Hematopoietic multipotent progenitor cell treated with erythropoietin and hydrocortisone succinate and interleukin-3 and kit ligand, for 17 days (in vitro differentiated cells): ENCODE measurements around the gene DMD.

Source experiments
- DNase-seq: peaks from one replicate; pipeline ENCODE4 v3.0.0-alpha.2; 2015; ENCODE audit warnings: low spot score

The DMD gene

DNA sequence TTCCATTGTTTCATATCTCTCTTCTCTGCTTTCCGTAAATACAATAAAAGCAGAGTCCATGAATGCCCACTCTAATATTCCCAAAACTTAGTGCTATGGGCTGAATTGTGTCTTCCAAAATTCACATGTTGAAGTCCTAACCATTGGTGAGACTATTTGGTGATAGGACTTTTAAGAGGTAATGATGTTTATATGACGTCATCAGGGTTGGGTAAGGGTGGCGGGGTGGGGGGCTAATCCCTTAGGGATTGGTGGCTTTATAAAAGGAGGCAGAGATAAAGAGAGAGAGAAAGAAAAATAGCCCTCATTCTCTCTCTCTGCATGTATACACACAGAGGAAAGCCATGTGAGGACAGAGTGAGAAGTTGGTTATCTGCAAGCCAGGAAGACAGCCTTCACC lies 722.2 kb downstream of the DMD start:
- no peak for DNase-seq

- no peak for DNase-seq
These were observed 727.7 kb downstream of the DMD start for GRCh38 chrX:32483534-32484136.

- no peak for DNase-seq
These were observed 731.3 kb downstream of the DMD start for GRCh38 chrX:32480019-32480418.

DNA sequence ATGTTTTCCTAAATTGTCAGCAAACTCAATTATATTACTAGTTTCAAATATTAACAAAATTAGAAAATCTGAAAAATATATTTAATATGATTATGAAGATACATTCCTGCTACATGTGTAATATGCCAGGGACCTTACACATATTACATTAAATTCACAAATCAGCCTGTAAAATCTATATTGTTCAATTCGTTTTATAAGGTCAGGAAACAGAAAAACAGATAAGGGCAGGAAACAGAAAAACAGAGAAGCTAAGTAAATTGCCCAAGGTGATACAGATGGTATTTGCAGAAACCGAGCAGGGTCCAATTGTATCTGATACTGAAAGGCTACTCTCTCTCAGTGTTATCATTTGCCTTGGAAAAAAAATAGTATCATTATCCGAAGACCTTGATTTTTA lies 739.0 kb downstream of the DMD start:
- no peak for DNase-seq

DNA sequence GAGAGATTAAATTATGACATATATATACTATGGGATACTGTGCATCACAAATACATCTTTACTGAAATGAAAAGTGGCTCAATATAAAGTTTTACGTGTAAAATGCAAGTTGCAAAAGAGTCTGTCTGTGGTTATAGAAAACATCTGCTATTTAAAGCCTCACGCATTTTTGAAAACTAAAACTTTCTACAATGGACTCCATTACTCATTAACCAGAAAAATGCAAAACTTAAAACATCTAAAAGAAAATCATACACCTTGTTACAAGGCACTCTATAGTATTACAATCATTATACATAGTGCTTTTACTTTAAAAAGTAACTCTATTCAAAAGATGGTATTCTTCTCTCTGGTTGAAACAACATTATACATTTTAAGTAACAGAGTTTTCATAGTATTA lies 755.6 kb downstream of the DMD start:
- no peak for DNase-seq

GRCh38 chrX:32451954-32452695 lies 759.2 kb downstream of the DMD start:
- DNase-seq: no peak

DNA sequence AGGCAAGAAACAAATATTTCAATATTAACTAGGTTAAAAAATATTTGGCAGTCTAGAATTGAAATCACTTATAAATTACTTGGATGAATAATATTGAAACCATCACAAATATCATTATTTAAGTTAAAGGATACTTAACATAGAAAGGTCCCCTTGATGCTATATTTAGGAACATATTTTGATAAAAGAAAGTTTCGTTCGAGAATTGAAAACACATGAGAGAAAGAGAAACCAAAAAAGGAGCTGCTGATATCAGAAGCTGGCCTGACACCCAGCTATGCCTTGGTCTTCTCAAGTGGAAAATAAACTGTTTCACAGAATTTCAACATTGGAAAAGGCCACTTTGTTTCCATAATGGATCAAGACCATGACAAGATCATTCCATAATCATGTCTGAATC lies 762.4 kb downstream of the DMD start:
- DNase-seq: no peak

DNA sequence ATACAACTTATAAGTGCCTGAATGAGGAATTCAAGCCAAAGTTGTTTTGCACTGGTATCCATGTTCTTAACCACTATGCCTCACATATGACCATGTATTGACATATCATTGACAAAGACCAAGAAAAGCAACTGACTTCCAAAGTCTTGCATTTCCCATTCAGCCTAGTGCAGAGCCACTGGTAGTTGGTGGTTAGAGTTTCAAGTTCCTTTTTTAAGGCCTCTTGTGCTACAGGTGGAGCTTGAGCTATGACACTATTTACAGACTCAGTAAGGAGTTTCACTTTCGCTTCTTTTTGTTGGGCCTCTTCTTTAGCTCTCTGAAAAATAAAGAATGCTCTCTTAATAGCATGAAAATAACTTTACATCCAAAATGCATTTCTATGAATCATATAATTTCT lies 763.0 kb downstream of the DMD start:
- DNase-seq: no peak

DNA sequence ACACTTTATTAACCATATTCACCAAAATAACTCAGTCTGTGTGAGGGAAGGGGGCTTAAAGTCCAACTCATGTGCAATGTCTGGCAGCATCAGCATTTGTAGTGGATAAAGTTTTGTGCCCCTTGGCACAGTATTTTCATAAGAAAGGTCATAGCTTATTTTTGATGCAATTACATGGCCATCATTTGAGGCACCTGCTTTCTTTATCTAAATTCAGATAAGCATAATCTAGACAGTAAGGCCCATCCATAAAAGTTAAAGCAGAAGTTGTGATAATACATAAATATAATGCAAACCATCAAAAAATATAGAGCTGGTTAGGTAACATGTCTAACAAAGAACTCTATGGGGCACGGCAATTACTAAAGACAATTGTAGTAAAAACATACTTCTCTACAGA lies 763.7 kb downstream of the DMD start:
- no peak for DNase-seq

DNA sequence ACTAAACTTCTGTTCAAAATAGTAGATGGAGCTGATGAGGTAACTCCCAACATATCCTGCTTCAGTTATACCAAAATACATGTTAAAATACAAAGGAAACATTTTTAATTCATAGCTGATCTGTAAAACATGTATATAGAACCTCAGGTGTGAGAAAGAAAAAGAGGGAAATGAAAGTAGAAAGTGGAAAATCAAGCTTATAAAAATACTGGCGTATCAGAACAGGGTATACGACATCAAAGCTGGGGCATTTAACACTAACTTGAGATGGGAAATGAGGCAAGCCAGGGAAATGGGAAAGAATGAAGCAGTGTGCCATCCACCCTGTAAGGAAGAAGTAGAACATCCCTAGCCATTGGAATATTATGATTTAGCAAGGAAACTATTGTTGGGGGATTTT lies 767.5 kb downstream of the DMD start:
- no peak for DNase-seq

- DNase-seq: no peak
These were observed 790.1 kb downstream of the DMD start for GRCh38 chrX:32421266-32421665.

- DNase-seq: no peak
These were observed 803.0 kb downstream of the DMD start for GRCh38 chrX:32408389-32408788.

DNA sequence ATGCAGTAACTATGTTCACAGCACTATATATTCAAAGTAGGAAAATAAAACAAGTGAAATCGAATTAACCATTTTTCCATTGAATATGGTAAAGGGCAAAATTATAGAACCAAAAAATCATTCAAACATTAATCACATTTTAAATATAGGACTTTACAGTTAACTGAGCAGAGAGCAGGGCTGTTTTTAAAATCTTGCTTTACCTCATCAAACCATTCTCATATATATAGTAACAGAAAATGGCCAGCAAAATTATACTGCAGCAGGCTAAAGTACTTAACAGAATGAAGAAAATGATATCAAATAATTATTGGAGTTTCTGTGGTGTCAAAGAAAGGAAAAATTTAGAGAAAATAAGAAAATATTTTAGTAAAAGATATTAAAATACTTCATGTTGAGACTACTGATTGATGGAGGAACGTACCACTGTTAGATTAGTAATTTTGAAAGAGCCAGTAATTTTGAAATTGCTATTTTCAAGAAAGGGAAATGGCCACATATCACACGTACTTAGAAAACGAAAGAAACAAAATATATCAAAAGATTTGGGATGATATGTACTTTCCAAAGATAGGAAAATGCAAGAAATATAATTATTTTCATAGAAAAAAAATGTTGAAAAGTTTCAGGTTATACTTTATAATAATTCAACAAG lies 813.7 kb downstream of the DMD start:
- no peak for DNase-seq

DNA sequence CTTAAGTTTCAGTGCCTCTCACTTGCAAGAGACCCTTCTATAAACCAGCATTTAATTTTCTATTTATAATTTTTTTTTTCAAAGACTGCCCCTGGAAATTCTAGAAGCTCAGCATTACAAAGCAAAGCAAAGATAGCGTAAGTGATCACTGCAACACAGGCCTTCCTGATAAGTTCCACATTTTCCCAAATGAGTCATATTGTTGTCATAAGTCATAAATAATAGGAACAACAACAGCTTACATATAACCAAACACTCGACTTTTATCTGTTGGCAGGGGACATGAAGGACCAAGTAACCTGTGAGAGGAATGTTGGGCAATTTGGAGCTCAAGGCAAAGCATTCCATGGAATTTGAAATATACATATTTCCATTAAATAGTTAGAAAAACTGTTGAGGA lies 815.5 kb downstream of the DMD start:
- DNase-seq: no peak

- no peak for DNase-seq
These were observed 818.7 kb downstream of the DMD start for GRCh38 chrX:32392655-32393054.

DNA sequence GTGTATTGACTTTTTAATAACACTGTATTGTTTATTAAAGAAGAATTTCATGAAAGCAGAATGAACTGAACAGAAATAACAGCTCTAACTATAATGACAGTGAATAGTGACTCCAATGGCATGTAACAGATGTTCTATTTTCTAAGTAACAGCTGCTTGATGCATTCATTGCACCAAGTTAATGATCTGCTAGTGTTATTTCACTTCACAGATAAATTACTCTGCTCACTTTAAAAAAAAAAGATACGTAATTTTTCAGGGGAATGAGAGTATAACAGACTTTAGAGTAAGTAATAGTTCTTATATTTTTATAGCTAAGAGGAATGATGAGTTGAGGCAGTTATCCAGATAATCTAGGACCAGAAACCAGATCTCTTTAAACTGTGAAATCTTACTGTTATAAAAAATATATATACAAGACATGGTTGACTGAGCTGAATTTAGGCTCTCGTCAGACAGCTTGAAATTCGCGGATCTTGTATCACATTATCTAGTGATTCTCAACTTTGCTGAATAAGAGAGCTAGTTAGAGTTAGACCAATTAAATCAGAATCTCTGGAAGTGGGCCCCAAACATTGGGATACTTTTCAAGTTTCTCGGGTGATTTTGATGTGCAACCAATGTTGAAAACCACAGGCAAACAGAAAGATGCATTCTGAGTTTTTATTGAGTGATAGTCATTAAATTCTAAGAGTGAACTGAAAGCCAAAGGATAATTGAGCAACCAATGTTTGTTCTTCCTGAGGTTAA lies 840.7 kb downstream of the DMD start:
- no peak for DNase-seq

DNA sequence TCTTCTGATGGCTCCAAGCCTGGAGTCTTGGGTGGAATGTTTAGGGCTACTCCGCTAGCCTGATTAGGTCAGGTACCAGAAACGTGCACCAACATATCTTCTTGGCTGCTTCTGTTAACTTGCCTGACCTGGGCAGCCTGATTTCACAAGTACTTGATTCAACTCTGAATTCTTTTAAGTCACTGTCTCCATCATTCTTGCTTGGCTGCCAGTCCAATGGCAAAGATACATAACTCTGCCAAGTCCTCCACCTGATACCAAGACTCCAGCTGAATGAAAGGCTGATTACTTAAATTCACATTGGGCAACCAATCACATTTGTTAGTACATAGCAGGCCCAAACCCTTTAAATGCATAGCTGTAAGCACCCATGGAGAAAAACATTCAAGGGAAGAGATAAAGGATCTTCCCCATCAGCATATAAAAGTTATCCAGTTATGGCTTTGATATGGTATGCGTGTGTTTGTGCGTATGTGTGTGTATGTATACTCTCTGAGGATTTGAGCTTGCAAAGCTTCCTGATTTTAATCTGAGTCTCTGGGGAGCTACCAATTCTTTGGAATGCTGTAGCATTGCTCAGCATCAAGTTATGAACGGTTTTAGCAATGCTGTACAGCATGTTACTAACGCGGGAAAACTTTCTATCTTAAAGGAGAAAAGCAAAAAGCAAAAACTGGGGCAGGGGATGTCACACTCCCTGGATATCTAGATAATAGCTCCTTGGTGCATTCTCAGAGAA lies 917.2 kb downstream of the DMD start:
- DNase-seq: no peak

- DNase-seq: no peak
These were observed 922.0 kb downstream of the DMD start for GRCh38 chrX:32289356-32289755.

- DNase-seq: no peak
These were observed 929.5 kb downstream of the DMD start for GRCh38 chrX:32281853-32282252.

DNA sequence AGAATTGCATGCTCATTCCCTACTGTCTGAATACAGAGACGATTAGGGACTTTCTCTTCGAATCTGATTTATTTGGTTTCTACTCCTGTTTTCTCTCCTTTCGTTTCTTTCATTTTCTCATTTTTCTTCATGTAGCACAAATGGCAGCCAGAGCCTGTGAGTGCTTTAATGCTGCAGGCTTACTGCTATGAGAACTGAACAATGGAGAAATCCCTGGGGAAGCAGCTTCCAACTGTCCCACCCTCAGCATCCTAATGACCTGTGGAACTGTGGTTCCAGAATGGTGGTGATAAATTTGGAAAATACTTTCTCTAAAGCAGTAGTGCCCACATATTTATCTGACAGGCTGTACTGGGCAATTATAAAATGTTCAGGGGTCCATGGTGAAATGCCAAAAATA lies 930.4 kb downstream of the DMD start:
- DNase-seq: no peak

DNA sequence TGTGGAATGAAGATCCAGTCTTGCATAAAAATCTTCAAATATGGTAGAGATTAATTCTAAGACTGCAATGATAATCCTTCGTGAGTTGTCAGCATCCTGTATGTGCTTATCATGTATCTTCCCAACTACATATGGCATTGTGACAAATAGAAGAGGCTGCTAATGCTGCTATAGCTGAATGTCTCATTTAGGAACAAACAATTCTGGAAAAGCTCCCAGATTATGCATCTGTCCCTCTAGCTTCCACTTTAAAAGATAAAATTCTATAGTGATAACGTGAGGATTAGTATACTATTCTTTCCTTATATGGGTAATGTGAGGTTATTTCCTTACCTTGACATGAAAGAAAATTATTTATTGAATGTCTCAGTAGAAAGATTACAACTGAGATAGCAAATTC lies 930.9 kb downstream of the DMD start:
- DNase-seq: no peak

DNA sequence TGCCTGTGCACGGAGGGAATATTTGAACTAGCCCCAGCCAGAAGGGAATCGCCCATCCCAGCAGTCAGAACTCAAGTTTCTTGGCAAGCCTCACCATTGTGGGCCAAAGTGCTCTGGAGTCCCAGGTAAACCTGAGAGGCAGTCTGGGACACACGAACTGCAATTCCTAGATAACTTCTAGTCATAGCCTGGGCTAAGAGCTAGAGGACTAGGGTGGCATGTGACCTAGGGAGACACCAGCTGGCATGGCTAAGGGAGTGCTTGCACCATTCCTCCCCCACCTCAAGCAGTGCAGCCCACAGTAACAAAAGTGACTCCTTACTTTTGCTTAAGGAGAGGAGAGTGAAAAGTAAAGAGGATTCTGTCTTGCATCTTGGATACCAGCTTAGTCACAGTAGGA lies 935.2 kb downstream of the DMD start:
- no peak for DNase-seq
